Stimulated activated CD4-positive, alpha-beta T cell treated with anti-CD3 and anti-CD28 coated beads, Interleukin-12 subunit alpha, Interleukin-12 subunit beta, amount 100 ng/mL, for 24 hours (primary cell): ENCODE data around the gene CERKL.
A peak's percentile ranks its signal among the peaks of the same experiment; 100 is the strongest.

Experiments used
- DNase-seq, 2 experiments: peaks; one replicate each; pipeline ENCODE4 v3.0.0-alpha.2; 2020; ENCODE audit warnings: low read depth in 2 of 2

CERKL gene

DNA sequence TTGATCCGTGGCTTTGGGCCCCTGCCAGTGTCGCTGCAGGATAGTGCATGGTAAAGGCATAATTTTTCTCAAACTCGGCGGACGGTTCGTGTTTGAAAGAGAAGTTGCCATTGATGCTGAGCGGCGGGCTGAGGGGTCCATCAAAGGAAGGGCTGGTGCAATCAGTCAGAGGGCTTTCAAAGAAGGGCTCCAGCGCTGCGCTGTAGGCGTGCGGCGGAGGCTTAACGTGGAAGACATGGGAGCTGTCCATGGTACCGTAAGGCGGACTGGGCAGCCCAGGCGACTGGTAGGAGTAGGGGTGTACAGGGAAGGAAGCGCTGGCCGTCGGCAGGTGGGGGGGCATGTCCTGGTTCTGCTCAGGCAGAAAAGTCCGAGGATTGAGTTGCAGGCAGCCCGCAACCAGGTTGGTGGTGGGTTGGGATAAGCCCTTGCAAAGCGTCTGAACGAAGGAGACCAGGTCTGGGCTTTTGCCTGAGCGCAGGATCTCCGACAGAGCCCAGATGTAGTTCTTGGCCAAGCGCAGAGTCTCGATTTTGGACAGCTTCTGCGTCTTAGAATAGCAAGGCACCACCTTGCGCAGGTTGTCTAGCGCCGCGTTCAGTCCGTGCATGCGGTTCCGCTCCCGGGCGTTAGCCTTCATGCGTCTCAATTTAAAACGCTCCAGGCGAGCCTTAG is 21.1 kb upstream of the CERKL start:
- peak; percentile 26 to 45 for DNase-seq

DNA sequence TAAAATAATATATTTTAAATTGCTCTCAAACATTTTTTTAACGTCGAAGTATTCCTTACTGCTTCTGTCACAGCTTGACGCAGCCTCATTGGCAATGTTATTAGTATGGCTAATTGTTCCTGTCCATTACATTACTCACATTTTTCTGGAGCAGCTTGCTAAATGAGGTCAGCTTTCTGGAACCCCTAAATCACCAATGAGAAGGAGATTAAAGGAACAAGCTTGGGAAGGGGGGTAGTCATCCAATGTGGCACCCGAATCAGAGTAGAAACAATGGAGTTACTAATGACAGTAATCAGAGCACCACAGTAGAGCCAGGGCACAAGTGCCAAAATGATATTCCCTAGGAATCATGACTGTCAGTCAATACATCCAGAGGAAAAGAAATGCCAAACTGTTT is 18.3 kb upstream of the CERKL start:
- no peak for DNase-seq

DNA sequence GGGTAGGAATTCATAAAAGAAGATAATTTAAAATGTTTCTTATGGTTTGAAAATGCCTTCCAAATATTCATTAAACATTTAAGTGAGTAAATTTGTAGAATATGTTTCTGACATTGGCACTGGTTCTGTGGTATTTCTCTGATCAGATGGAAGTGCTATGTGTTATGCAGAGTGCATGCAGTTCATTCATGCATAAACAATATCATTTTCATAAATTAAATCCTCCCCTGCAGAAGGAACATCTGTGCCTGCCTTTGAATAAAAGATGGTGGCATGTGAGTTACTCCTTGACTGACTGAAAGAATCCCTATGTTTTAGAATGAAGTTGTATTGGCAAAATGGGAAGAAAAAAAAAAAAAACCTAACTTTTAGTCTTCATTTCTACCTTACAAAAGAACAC is 17.6 kb upstream of the CERKL start:
- DNase-seq, result no peak

DNA sequence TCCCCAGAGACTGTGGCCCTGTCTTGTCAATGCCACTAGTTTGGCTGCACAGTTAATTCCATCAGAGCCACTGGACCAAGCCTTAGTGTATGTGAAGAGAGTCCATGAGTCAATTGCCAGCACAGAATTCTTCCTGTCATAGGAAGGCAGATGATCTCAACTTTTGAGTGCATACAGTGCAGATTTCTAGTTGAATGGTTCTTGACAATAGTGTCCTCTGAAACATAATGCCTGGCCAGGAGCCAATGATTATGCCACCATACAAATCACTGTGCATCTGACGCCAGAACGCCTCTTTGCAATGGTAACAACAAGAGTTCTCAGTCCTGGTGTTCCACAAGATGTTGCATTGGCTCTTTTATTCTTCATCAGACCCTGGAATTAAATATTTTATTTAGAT is 16.3 kb upstream of the CERKL start:
- DNase-seq, result no peak

DNA sequence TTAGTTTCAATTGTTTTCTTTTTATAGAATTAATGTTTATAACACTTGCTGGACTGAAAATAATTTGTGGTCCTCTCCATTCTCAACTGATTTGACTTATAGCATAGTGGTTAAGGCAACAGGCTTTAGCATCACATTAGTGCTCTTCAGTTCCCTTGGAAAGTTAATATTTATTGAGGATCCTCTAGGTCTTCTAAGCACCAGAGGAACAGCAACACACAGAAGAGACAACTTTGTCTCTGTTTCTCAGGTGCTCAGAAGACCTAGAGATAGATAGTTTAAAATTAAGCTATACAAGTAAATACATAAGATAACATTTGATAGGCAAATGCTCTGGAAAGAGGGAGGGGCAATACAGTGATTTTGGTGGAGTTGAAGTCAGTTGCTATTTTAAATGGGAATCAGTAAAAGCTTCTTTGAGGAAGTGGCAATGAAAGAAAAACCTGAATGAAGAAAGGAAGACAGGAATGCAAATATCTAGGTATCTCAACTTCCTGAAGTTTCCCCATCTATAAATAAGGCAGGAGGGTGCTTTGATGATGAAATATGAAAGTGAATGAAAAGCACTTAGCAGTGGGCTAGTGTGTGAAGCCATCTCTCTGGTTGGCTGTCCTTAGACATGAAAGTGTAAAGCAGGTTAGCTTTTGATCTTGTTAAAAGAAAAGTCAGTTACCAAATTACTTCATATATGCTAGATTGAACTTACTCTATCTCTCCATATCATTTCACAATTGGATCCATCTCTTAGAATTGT is 15.5 kb upstream of the CERKL start:
- no peak for DNase-seq

DNA sequence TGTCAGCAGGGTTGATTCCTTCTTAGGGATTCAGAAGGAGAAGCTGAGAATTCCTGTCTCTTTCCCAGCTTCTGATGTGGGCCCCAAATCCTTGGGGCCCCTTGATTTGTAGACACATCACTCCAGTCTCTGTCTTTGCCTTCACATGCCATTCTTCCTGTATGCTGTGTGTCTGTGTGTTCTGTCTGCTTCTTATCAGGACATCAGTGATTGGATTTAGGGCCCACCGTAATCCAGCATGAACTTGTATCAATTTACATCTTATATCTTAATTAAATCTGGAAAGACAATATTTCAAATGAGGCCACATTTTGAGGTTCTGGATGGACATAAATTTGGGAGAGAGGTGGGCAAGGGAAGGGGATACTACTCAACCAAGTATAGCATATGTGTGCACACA is 13.7 kb upstream of the CERKL start:
- no peak for DNase-seq

DNA sequence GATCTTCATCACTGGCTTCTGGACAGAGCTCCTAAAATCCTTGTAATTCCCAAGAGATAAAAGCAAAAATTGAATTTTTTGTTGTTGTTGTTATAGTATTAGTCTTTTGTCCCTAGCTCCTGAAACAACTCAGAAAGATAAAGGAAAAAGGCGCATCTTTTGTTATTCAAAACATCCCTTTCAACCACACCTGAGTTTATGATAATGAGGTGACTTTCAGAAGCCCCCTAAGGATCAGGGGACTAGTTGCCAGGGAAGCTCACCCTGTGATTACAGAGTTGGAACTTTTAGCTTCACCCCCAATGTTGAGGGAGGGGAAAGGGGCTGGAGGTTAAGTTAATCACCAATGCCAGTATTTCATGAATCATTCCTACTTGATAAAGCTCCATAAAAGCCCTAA is 10.3 kb upstream of the CERKL start:
- DNase-seq, result no peak

DNA sequence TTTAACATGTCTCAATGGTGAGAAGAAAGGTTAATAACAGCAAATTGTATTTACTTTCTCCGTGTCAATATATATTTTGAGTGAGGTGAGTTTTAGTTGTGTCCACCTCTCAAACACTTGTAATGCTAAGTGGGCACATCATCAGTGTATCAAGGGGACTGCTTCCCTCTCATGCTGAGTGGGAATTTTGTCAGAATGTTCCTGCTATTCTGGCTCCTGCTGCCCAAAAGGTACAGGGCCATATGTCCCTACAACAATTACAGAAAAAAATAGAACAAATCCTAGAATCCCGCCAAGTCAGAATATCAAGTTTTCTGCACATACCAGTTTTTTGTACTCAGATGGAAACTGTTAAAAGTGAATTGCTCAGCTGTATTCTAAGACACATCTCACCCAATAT is 5.4 kb upstream of the CERKL start:
- no peak for DNase-seq

DNA sequence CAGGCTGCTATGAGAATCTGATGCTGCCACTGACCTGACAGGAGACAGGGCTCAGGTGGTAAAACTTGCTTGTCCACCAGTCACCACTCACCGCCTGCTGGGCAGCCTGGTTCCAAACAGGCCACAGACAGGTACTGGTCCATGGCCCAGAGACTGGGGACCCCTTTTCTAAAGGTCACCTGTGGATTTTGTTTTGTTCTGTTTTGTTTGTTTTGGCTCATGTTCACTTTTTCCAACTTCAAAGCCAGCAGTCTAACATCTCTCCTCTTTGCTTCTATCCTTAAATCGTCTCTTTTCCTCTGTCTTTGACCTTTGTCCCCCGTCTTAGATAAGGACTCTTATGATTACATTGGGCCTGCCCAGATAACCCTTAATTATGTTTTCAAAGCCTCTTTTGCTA is 3.3 kb upstream of the CERKL start:
- no peak for DNase-seq

DNA sequence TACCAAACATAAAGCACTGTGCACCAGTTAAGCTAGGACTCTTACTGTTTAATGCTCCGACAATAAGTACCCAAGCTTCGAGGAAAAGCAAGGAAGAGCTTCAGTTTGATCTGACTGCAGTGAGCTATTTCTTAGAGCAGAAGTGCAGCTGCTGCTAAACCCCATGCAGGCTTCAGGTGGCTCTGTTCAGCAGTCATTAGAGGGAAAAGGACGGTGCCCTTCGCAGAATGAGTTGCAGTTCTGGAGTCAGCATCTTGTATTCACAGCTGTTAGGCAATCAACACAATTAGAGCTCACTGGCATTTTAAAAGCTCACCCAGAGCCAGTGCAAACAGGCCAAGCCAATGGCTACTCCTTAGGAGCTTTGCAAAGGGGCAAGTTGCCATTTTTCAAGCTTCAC is 1.5 kb upstream of the CERKL start:
- DNase-seq, result no peak

DNA sequence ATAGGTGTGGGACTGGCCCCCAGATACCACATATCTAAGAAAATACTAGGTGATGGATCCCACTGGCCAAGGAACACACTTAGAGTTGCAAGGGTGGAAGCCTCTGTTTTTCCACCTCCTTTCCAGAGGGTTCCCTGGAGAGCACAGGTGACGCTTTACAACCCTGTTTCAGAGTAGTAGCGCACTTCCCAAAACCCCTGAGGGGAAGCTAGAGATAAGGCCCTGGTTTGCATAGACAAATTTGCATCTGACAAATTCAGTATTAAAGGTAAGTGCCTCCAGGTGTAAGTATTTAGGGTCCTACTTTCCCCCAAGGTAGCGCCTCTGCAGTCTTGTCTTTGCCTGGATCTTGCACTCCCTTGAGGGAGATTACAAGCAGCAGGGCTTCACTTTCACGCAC is 474 bp upstream of the CERKL start:
- DNase-seq, result no peak

DNA sequence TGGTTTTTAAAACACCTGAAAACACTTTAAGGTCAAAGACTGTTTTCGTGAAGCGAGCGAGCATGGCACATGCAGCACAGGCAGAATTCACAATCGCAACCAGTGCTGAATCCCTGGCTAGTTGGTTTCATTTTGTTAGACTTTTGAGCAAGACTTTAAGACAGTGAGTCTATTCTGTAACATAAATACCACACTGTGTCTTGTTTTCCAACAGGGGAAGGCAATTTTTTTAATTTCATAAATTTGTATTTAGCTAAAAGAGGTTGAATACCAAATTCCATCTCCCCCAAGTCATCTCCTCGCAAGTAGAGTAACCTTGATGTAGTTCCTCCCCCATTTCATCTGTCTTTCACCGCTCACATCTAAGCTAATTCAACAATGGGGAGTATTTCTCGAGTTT is 1.4 kb downstream of the CERKL start:
- DNase-seq, result no peak

DNA sequence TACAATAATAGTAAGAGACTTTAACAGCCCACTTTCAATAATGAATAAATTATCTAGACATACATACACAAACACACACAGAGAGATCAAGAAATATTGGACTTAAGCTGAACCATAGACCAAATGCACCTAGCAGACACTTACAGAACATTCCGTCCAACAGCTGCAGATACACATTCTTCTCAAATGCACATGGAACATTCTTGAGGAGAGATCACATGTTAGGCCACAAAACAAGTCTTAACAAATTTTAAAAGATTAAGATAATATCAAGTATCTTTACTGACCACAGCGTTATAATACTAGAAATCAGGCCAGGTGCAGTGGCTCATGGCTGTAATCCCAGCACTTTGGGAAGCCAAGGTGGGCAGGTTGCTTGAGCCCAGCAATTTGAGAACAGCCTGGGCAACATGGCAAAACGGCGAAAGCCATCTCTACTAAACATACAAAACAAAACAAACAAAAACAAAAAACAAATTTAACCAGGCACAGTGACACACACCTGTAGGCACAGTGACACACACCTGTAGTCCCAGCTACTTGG is 7.4 kb downstream of the CERKL start:
- DNase-seq, result no peak

DNA sequence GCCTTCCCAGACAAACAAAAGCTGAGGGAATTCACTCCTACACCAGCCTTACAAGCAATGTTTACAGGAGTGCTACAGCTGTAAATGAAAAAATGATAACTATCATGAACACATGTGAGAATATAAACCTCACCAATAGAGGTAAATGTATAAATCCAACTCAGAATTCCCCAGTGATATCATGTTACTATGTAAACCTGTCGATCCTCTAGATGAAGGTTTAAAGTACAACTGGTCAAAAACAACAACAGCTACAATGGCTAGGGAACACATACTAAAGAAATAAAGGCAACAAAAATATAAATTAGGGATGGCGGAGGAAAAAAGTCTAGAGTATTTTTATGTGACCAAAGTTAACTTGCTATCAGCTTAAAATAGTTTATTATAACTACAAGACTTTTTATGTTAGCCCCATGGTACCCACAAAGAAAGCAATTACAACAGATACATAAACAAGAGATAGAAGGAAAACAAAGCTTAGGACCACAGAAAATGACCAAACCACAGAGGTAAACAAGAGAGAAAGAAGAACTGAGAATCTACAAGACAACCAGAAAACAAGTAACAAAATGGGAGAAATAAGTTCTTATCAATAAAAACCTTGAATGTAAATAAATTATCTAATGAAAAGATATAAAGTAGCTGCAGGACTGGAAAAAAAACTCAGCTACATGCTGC is 8.3 kb downstream of the CERKL start:
- DNase-seq, result no peak

DNA sequence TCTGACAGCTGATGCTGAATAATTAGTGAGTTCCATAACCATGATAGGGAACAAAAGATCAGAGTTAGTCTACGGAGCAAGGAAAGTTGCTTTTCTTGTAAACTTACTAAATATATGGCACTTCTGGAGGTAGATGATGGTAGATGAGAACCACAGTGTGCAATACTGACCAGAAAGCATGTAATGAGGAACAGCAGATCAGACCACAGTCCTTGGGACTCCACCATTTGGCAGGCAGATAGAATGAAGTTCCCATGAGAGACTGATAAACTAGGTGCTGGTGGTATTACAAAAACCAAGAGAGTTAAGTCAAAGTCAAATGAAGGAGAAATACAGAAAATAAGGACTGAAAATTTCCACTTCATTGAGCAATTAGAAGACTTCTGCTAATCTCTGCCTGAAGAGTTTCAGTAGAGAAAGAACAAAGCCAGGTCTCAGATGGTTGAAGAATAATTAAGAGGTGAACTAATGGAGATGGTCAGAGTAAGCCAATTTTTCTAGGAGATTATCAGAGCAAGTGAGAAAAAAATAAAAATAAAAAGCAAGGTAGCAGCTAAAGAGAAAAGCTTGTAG is 10.4 kb downstream of the CERKL start:
- DNase-seq, result no peak

DNA sequence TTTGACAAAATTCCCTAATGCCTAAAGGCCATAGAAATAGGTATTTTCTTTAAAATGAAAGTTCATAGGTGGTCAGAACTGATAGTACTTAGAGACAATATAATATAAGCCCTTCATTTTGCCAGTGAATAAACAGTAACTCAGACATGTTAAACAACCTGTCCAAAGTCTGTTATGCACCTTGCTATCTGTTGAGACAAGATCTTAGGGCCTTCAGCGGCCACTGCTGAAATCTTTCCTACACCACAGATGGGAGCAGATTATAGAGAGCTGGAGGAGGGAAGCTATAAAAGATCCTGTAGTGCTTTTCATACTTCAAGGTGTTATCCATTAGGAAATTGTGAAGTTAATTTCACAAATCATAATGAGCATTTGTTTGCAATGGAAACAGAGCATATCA is 13.8 kb downstream of the CERKL start:
- no peak for DNase-seq

DNA sequence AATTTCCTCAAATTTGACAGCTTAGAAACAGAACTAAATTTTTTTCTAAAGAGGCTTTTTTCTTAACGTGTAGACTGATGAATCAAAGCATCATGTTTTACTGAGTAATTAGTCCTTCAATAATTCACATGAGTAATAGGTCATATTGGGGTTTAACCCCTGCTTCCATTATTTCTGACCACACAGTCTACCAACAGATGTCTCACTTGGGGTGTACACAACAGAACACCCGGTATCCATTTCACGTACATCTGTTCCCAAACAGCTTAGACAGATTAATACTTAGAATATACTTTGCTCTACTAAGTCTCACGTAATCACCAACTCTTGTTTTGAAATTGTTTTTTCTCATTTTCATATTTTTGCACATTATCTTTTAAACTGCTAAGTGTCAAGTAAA is 14.8 kb downstream of the CERKL start:
- DNase-seq, result no peak

DNA sequence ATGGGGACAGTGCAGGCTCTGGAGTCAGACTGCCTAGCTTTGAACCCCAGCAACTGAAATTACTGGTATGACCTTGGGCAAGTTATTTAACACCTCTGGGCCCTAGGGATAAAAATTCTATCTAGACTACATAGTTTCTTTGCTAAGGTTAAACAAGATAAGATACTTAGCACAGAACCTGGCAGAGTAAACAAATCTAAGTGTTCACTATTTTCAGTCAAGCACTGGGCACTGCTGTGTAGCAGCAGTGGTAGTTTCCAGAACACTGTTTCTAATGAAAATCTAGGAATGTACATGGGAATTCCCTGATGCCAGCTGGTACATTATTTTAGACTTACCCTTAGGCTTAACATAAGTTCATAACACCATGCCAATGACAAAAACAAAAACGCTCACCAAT is 17.2 kb downstream of the CERKL start:
- DNase-seq, result no peak

DNA sequence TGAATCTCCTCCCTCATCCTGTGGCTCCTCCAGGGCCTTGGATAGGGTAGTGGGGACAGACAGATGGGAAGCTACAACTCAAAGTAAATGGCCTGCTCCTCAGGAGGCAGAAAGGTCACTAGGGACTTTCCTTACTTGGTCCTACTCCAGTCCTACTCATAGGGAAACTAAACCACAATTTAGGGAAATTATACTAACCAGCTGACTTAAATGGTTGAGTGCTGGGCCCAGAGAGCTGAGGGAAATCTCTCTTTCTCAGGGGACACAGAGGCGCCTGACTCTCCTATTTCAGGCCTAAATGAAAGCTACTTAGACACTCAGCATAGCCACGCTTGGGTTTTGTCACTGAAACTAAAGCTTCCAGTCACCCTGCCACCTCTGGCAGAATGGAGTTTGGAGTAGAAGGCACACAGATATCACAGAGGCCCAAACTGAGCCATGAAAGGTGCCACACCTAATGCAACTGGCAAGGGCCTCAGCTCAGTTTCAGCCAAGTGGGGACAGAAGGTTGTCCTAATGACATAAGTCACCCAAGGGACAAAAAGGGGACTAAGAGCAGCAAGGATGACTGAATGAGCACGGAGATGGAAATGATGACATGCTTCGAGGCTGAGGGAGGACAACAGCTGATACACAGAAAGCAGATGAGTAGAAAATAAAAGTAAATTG is 24.0 kb downstream of the CERKL start:
- DNase-seq, result no peak

DNA sequence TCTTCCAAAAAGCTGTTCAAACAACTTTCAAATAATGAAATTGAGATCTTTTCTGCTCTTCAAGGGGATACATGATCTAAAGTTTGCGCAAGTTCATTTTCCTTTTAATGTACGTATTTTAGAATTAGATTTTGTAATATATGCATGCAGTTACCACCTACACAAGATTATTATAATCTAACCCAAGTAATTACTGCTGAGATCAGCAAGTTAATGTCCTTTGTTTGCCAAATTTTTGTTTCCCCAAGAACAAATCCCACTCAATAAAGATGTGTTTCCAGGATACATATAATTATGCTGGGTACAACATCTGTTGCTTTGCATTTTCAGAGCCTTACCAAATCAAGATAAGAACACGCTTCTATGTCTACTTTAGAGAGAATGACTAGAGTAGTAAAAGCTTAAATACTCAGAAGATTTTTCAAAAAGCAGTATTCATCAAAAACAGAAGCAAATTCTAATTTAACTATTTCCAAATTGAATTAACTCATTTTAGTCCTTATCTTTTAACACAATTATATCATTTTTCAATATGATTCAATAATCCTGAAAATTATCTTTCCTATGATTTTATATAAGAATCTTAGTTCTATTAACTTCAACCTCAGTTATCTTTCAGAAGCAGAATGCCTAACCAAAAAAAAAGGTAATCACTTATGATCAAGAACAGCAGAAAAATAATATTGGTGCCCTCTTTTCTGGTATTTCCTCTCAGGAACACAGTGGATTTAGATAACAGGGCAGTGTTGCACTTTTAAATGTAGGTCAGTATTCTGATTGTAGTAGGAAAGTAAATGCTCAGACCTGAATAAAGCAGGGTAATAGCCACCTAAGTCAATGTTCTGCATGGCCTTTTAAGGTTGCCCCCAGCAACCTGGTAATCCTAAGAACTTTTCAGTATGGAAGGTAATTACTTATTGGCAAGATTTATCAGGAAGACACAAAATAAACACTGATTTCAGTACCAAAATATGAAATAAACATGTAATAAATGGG is 28.0 kb downstream of the CERKL start:
- DNase-seq, result no peak

DNA sequence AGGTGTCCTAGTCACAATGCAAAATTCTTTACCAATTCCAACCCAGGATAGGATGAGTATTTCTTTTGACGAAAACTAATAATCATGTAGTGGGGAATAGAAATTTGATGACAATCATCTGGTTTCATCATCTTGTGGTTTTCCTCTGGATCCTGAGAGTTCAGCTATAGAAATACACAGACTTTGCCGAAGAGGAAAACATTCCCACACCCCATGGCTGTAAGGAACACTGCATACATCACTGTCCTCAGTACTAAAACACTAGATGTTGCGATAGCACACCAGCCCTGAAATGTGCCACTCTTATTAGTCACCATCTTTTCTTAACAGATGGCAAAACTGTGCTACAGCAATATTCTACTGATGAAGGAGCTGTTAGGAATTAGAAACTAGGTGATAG is 29.4 kb downstream of the CERKL start:
- DNase-seq, result no peak
